Endothelial cell of umbilical vein (primary cell): ENCODE measurements around the gene LRRC27. TPM values are rescaled to one million over a fixed set of nuclear protein-coding genes. Genes with fewer than 3 reads are reported as not detected.

Experiments used
- BruUV-seq: library from RNA; stranded (reverse); fragments of 400-500 nt; replicated peaks from 2 replicates; lab custom pipeline; 2021; lab: Mats Ljungman, UMichigan
- CTCF ChIA-PET: fragments of 300-600, 350-600 bp; sonication (Branson Sonifier 250); formaldehyde crosslinking; loops from one replicate; lab custom pipeline; 2021; ENCODE audit warnings: antibody characterized with exemption, inconsistent platforms; lab: Charles Lee
- POLR2A ChIA-PET: fragments of 300-600, 350-600 bp; sonication (Branson Sonifier 250); formaldehyde crosslinking; loops from one replicate; lab custom pipeline; 2021; ENCODE audit warnings: antibody characterized with exemption, inconsistent platforms; lab: Charles Lee
- DNase-seq: peaks from one replicate; pipeline ENCODE4 v3.0.0-alpha.2; 2011; ENCODE audit warnings: low read depth, low spot score
- FAIRE-seq: peaks from 2 replicates; lab custom pipeline; 2011; peaks lifted over from hg19 to GRCh38; lab: Jason Lieb, UNC
- H2AFZ ChIP-seq: 2 replicates; pipeline ENCODE4 v1.6.0; 2012; ENCODE audit warnings: low read depth, low read length, control low read depth, inconsistent platforms
- H3K27ac ChIP-seq: 2 replicates; pipeline ENCODE4 v1.5.1; 2011; ENCODE audit warnings: low read depth, mild to moderate bottlenecking, control low read depth, low read length, moderate library complexity; ENCODE audit not compliant: insufficient read depth
- H3K27me3 ChIP-seq, 2 experiments: 2 replicates each; pipeline versions ENCODE4 v1.6.0 to v1.6.1; 2011; ENCODE audit warnings: low read length in 2 of 2, mixed read lengths in 1 of 2; ENCODE audit not compliant: control insufficient read depth in 2 of 2, insufficient read depth in 2 of 2
- H3K36me3 ChIP-seq, 2 experiments: 2 replicates in 1 of 2; 3 replicates in 1 of 2; pipeline ENCODE4 v1.5.1; 2011; ENCODE audit warnings: low read length in 2 of 2, mild to moderate bottlenecking in 1 of 2, moderate library complexity in 1 of 2; ENCODE audit not compliant: control insufficient read depth in 2 of 2, insufficient read depth in 2 of 2; ENCODE audit errors: extremely low read depth in 1 of 2
- H3K4me1 ChIP-seq: 3 replicates; pipeline ENCODE4 v1.5.1; 2011; ENCODE audit warnings: mild to moderate bottlenecking, low read length; ENCODE audit not compliant: control insufficient read depth, insufficient read depth; ENCODE audit errors: extremely low read depth
- H3K4me2 ChIP-seq: 2 replicates; pipeline ENCODE4 v1.6.1; 2011; ENCODE audit warnings: low read length, control low read depth, mixed read lengths; ENCODE audit not compliant: insufficient read depth
- H3K4me3 ChIP-seq, 3 experiments: fragments of 200-600 bp in 1 of 3; sonication (generic), shearing (Covaris generic) in 1 of 3; replicated peaks in 1 of 3; 2 replicates each; pipeline ENCODE4 v1.5.1; 2011 to 2016; ENCODE audit warnings: control low read depth in 3 of 3, low read length in 3 of 3, mild to moderate bottlenecking in 2 of 3, inconsistent platforms in 1 of 3, low read depth in 1 of 3, moderate library complexity in 1 of 3; ENCODE audit not compliant: insufficient read depth in 1 of 3
- H3K79me2 ChIP-seq: 2 replicates; pipeline ENCODE4 v1.6.0; 2012; ENCODE audit warnings: low read length, inconsistent platforms; ENCODE audit not compliant: control insufficient read depth, insufficient read depth
- H3K9ac ChIP-seq: replicated peaks from 2 replicates; pipeline ENCODE3; 2011; ENCODE audit warnings: low read length, control low read depth; ENCODE audit not compliant: insufficient read depth; ENCODE audit errors: extremely low read depth
- H3K9me1 ChIP-seq: replicated peaks from 3 replicates; pipeline ENCODE4 v1.6.0; 2011; ENCODE audit warnings: mild to moderate bottlenecking, low read length; ENCODE audit not compliant: control insufficient read depth, insufficient read depth; ENCODE audit errors: extremely low read depth
- H3K9me3 ChIP-seq: replicated peaks from 2 replicates; pipeline ENCODE4 v1.5.1; 2012; ENCODE audit warnings: low read length, inconsistent platforms; ENCODE audit not compliant: control insufficient read depth, insufficient read depth
- H4K20me1 ChIP-seq: replicated peaks from 2 replicates; pipeline ENCODE3; 2011; ENCODE audit warnings: mild to moderate bottlenecking, low read length; ENCODE audit not compliant: control insufficient read depth, insufficient read depth; ENCODE audit errors: extremely low read depth
- FOS ChIP-seq: IDR thresholded peaks from 2 replicates; pipeline ENCODE4 v1.6.1; 2011; ENCODE audit warnings: mild to moderate bottlenecking, low read length, moderate library complexity, borderline replicate concordance; ENCODE audit not compliant: insufficient read depth
- GATA2 ChIP-seq: IDR thresholded peaks from 2 replicates; pipeline ENCODE4 v1.7.0; 2011; ENCODE audit warnings: low read depth, mild to moderate bottlenecking, moderate library complexity, mixed read lengths, low read length; ENCODE audit not compliant: insufficient read length, insufficient read depth
- JUN ChIP-seq: IDR thresholded peaks from 2 replicates; pipeline ENCODE4 v1.6.1; 2011; ENCODE audit warnings: borderline replicate concordance, low read depth; ENCODE audit not compliant: insufficient read length, insufficient read depth
- MYC ChIP-seq: IDR thresholded peaks from one replicate; pipeline ENCODE4 v1.6.1; 2011; ENCODE audit warnings: mild to moderate bottlenecking, low read depth, low read length
- POLR2A ChIP-seq: IDR thresholded peaks from 2 replicates; pipeline ENCODE4 v1.6.1; 2012; ENCODE audit warnings: low read depth, mild to moderate bottlenecking, control low read depth, low read length
- POLR2AphosphoS5 ChIP-seq: IDR thresholded peaks from 2 replicates; pipeline ENCODE4 v1.6.1; 2012; ENCODE audit warnings: low read depth, mild to moderate bottlenecking, control low read depth, low read length, moderate library complexity; ENCODE audit not compliant: insufficient read depth
- dilution Hi-C: fragments of 300-500 bp; cut with MboI; formaldehyde crosslinking; loops from one replicate; pipeline ENCODE4 v1.15.0; 2019; ENCODE audit warnings: low sequenced_read_pairs; ENCODE audit not compliant: extremely low pct_ligation_motif_present
- intact Hi-C: fragments of 100-400 bp; cut with micrococcal nuclease; formaldehyde crosslinking; loops from one replicate; pipeline ENCODE4 v1.10.0; 2022
- polyA plus RNA-seq, 4 experiments: library from polyadenylated mRNA; depleted of rRNA in 3 of 4; stranded (reverse) in 3 of 4; unstranded in 1 of 4; fragments of >200 nt; gene quantifications; 2 replicates each; pipeline versions ENCODE4 v1.2.1 to v1.2.3, GENCODE V29; 2011 to 2012; ENCODE audit warnings: missing spikeins in 1 of 4
- total RNA-seq: library from RNA; stranded (reverse); gene quantifications from 2 replicates; pipeline ENCODE4 v1.2.3, GENCODE V29; 2021
- TF ChIP-seq, protein P1 (sequence below): IDR thresholded peaks from 2 replicates; pipeline ENCODE4 v1.6.1; 2011; ENCODE audit not compliant: insufficient read depth, insufficient read length
- TF ChIP-seq, protein P2 (sequence below), 2 donors: IDR thresholded peaks; 1 replicate in 1 of 2; 2 replicates in 1 of 2; pipeline ENCODE4 v1.5.1; 2011; ENCODE audit warnings: low read length in 2 of 2, mild to moderate bottlenecking in 2 of 2, moderate library complexity in 2 of 2, control low read depth in 1 of 2, inconsistent platforms in 1 of 2, low read depth in 1 of 2; ENCODE audit not compliant: insufficient read depth in 1 of 2; ENCODE audit errors: extremely low read depth in 1 of 2

LRRC27 gene
- total and polyA plus RNA-seq, 2 donors (not counting 3 experiments of a cell fraction or from before 2014, with no cell fraction given) = 8.3 to 13.6 TPM

DNA sequence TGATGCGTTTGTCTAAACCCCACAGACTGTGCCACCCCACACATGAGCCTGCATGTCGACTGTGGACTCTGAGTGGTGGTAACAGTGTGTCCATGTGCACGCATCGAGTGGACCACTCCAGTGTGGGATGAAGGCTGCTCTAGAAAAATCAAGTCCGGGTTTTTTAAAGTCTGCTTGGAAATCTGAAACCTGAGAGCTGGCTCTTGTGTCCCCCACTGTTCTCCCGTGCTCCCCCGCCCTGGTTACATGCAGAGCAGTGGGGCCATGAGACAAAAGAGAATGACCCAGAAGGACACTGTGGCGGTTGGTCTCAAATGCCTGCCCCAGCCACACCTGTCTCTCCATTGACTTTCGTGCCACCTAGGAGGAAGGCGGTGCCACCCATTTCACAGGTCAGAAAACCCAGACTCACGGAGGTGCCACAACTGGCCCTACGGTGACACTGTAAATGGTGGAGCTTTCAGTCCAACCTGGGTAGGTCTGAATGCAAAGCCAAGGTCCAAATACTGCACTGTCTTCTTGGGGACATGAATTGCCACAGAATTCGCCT, 37.7 kb downstream of the LRRC27 start:
- BruUV-seq = no TSS peak
- ChIA-PET POLR2A (no interaction called here), CTCF (no interaction called here)
- Histone ChIP-seq H3K4me1 (no peaks in the 10 kb centered on the region), H3K9ac (no peak overlapping the region), H3K4me3 (no peak overlapping the region), H3K9me3 (no peaks in the 10 kb centered on the region), H3K4me2 (no peak overlapping the region), H2AFZ (no peak overlapping the region), H3K79me2 (no peaks in the 10 kb centered on the region), H3K27me3 (no peaks in the 10 kb centered on the region), H4K20me1 (no peaks in the 10 kb centered on the region), H3K9me1 (no peaks in the 10 kb centered on the region), H3K27ac (no peak overlapping the region), H3K36me3 (no peaks in the 10 kb centered on the region)
- dilution Hi-C loops = no loop called here
- intact Hi-C loops = no loop called here
- DNase-seq (no peak), FAIRE-seq (no peak)
- no peak for TF ChIP-seq MYC
- TF ChIP-seq, protein P1, sequence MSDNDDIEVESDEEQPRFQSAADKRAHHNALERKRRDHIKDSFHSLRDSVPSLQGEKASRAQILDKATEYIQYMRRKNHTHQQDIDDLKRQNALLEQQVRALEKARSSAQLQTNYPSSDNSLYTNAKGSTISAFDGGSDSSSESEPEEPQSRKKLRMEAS = no peak
- TF ChIP-seq POLR2A = no peak
- TF ChIP-seq, protein P2, sequence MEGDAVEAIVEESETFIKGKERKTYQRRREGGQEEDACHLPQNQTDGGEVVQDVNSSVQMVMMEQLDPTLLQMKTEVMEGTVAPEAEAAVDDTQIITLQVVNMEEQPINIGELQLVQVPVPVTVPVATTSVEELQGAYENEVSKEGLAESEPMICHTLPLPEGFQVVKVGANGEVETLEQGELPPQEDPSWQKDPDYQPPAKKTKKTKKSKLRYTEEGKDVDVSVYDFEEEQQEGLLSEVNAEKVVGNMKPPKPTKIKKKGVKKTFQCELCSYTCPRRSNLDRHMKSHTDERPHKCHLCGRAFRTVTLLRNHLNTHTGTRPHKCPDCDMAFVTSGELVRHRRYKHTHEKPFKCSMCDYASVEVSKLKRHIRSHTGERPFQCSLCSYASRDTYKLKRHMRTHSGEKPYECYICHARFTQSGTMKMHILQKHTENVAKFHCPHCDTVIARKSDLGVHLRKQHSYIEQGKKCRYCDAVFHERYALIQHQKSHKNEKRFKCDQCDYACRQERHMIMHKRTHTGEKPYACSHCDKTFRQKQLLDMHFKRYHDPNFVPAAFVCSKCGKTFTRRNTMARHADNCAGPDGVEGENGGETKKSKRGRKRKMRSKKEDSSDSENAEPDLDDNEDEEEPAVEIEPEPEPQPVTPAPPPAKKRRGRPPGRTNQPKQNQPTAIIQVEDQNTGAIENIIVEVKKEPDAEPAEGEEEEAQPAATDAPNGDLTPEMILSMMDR (IDR thresholded peaks at IDR 0.05; ENCODE audit: extremely low read depth in 1 of 2, insufficient read depth in 1 of 2, low read depth in 1 of 2, low read length in 2 of 2) = no peak
- no peak for TF ChIP-seq GATA2
- TF ChIP-seq POLR2AphosphoS5 = no peak
- TF ChIP-seq JUN = no peak
- no peak for TF ChIP-seq FOS
